ENCODE results near the gene FAM222B.

GRCh38 chr17:28842282-28843012 is at the start of gene FAM222B:
- TF ChIP-seq MYC (IDR thresholded peaks at IDR 0.05; ENCODE audit: low read depth, low read length), result peak; percentile 70
- TF ChIP-seq CTCF (IDR thresholded peaks at IDR 0.05; ENCODE audit: low read depth, low read length), result no peak
- peak; percentile 61 for TF ChIP-seq POLR2A (IDR thresholded peaks at IDR 0.05; ENCODE audit: extremely low read depth, insufficient read length)
- peak; percentile 54; the same call in 1 of the 2 replicates for TF ChIP-seq MAX (IDR thresholded peaks at IDR 0.05; ENCODE audit: low read depth, low read length)
